Fibroblast of the aortic adventitia (primary cell): ENCODE data around the gene GMDS. TPM values are rescaled to one million over a fixed set of nuclear protein-coding genes. Genes with fewer than 3 reads are reported as not detected.

Experiments
- DNase-seq: peaks from one replicate; pipeline ENCODE4 v3.0.0-alpha.2; 2010; ENCODE audit warnings: low read depth
- H3K4me3 ChIP-seq: 2 replicates; pipeline ENCODE4 v1.5.1; 2011; ENCODE audit warnings: low read depth, mild to moderate bottlenecking, control low read depth, low read length, moderate library complexity
- total RNA-seq: library from RNA; depleted of rRNA; stranded (reverse); fragments of >200 nt; gene quantifications from 2 replicates; pipeline ENCODE4 v1.2.3, GENCODE V29; 2012; ENCODE audit warnings: low replicate concordance
- TF ChIP-seq, protein P1 (sequence below): IDR thresholded peaks from 2 replicates; pipeline ENCODE4 v1.5.1; 2011; ENCODE audit warnings: mild to moderate bottlenecking, low read length, control low read depth, inconsistent platforms; ENCODE audit not compliant: insufficient read depth

Gene GMDS
- total RNA-seq, 1 donor = 15.9 TPM

DNA sequence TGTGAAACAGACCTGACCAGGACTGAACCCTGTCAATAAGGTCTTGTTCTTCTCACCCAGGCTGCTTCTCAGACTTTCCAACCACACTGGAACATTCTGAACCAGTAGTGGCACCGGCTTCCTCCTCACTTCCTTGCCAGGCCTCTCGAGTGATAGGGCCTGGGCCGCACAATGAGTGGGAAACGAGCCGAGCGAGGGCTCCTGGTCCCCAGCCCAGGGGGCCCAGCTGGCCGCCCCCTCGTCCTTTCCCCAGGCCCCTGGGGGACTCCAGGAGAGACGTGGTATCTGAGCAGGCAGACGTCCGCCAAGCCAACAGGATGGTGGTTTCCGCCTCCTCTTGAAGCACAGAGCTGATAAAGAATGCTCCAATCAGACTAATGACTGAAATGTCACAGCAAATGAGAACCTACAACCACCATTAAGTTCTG is 117.9 kb downstream of the GMDS start:
- TF ChIP-seq, protein P1, sequence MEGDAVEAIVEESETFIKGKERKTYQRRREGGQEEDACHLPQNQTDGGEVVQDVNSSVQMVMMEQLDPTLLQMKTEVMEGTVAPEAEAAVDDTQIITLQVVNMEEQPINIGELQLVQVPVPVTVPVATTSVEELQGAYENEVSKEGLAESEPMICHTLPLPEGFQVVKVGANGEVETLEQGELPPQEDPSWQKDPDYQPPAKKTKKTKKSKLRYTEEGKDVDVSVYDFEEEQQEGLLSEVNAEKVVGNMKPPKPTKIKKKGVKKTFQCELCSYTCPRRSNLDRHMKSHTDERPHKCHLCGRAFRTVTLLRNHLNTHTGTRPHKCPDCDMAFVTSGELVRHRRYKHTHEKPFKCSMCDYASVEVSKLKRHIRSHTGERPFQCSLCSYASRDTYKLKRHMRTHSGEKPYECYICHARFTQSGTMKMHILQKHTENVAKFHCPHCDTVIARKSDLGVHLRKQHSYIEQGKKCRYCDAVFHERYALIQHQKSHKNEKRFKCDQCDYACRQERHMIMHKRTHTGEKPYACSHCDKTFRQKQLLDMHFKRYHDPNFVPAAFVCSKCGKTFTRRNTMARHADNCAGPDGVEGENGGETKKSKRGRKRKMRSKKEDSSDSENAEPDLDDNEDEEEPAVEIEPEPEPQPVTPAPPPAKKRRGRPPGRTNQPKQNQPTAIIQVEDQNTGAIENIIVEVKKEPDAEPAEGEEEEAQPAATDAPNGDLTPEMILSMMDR = no peak
- no peak overlapping the region for H3K4me3 ChIP-seq
- no peak for DNase-seq

DNA sequence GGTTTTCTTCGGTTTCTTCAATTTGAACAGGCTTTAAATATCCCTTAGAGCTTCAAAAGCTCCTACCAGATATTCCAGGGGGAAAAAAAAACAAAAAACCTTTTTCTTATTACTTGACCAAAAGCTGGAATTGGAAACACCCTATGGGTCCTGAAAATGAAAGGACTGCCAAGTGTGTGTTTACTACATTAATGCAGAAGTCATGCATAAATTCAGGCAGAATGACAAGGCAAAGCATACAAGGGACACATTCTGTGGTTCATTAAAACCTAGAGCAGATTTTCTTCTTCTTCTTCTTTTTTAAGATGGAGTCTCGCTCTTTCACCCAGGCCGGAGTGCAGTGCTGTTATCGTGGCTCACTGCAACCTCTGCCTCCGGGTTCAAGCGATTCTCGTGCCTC is 119.1 kb downstream of the GMDS start:
- TF ChIP-seq, protein P1 = no peak
- DNase-seq = no peak
- no peak overlapping the region for H3K4me3 ChIP-seq

DNA sequence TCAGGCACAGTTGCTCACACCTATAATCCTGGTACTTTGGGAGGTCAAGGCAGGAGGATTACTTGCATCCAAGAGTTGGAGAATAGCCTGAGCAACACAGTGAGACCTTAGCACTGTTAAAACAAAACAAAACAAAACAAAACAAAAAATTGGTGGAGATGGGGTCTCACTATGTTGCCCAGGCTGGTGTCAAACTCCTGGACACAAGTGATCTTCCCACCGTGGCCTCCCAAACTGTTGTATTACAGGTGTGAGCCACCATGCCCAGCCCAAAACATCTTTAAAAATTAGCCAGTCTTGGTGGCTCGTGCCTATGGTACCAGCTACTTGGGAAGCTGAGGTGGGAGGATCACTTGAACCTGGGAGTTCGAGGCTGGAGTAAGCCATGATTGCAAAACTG is 120.2 kb downstream of the GMDS start:
- no peak for DNase-seq
- no peak overlapping the region for H3K4me3 ChIP-seq
- TF ChIP-seq, protein P1 = no peak

DNA sequence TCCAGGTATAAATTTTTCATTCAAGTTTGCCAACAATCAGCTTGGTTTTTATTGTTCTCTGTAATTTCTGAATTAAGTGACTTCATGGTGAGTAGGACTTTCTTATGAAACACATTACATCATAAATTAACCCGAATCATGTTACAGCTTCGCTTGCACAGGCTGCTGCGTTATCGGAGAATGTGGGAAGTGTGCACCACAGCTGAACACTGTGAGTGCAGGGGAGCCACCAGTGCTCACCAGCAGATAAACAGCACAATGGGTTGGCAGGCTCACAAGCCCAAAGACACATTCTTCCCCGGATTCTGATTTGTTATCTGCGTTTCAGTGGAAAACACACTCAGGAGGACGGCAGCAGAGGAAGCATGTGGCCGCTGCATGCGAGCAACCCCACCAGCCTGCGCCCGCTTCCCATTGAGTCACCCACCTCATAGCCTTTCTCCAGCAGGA is 121.1 kb downstream of the GMDS start:
- no peak overlapping the region for H3K4me3 ChIP-seq
- DNase-seq = peak; percentile 98
- TF ChIP-seq, protein P1 = no peak

DNA sequence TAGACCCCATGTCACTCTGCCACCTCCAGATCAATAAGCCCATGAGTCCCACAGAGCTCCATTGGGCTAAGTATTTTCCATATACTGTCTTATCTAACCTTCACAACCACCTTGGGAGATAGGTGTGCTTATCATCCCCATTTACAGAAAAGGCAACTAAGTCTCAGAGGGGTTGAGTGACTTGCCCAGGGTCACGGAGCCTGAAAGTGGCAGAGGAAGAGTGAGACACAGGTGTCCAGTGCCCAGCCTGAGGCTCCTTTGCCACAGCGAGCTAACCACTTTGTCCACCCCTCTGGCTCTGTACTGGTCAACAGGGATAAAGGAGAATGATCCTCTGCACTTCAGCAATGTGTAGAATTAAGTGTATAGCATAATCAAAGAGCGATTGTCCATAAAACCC is 124.5 kb downstream of the GMDS start:
- DNase-seq = no peak
- TF ChIP-seq, protein P1 = no peak

DNA sequence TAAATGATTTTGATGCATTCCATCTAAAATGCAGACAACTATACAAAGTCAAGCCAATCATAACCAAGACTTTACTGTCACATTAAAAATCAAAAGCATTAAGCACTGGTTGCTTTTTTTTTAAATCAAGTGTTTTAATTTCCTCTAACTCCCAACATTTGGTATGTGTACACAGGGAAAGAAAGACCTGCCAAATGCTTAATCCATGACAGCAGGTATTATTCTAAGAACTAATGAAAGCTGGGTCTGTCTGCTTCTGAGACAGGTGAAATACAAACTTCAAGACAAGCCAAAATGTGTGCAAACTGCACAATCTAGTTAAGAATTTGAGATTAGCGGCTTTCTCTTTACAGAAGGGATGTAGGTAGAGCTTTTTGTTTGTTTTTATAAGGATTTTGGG is 126.1 kb downstream of the GMDS start:
- no peak overlapping the region for H3K4me3 ChIP-seq
- TF ChIP-seq, protein P1 = no peak
- DNase-seq = no peak

More for the DNA sequence above, 124.5 kb downstream of the GMDS start:
- H3K4me3 ChIP-seq = no peak overlapping the region

DNA sequence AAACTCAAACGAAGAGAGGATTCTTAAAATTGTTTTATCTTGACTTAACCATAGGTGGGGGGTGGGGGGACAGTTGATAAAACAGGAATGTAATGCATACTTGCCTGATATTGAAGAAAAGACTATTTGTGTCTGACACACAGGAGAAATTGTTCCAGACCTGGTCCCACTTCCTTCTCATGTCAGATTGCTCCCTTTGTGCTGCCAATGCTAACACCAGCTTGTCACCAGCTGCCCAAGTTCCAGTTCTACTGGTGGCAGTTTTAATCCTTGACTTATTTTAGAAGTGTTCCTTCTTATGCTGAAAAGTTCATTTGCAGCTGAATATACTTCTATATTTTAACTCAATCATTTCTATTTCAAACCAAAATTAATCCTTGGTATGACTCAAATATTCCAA is 127.3 kb downstream of the GMDS start:
- no peak overlapping the region for H3K4me3 ChIP-seq
- DNase-seq = no peak
- TF ChIP-seq, protein P1 = no peak
